Body of pancreas (tissue), 4 donors: ENCODE measurements around the gene CASR. TPM values are rescaled to one million over a fixed set of nuclear protein-coding genes. Genes with fewer than 3 reads are reported as not detected.

Experiments
- ATAC-seq: fragments of 150-250 bp; one replicate; pipeline ENCODE4 v1.9.1; 2016
- DNase-seq, 4 donors: peaks; one replicate each; pipeline ENCODE4 v3.0.0-alpha.2; 2019
- H3K27ac ChIP-seq, 4 donors: fragments of 200-600 bp; sonication (generic); 1 replicate in 3 of 4; 2 replicates in 1 of 4; pipeline versions ENCODE4 v1.5.1 to v1.6.1; 2016 to 2019; ENCODE audit warnings: mild to moderate bottlenecking in 1 of 4, mixed read lengths in 1 of 4, moderate library complexity in 1 of 4
- H3K27me3 ChIP-seq, 2 donors: fragments of 200-600 bp; sonication (generic); one replicate each; pipeline ENCODE4 v1.6.0; 2016; ENCODE audit warnings: mild to moderate bottlenecking in 1 of 2
- H3K36me3 ChIP-seq, 2 donors: fragments of 200-600 bp; sonication (generic); replicated peaks in 1 of 2; 2 replicates each; pipeline ENCODE4 v1.5.1; 2016; ENCODE audit warnings: low read depth in 2 of 2; ENCODE audit not compliant: insufficient read depth in 1 of 2
- H3K4me1 ChIP-seq: fragments of 200-600 bp; sonication (generic); one replicate; pipeline ENCODE4 v1.6.0; 2016
- H3K4me3 ChIP-seq, 2 donors: fragments of 200-600 bp; sonication (generic); 1 replicate in 1 of 2; 2 replicates in 1 of 2; pipeline ENCODE4 v1.5.1; 2016 to 2019
- H3K9me3 ChIP-seq, 3 donors: fragments of 200-600 bp; sonication (generic); 1 replicate in 2 of 3; 2 replicates in 1 of 3; pipeline ENCODE4 v1.5.1; 2016
- CTCF ChIP-seq, 7 experiments: fragments of 450-650 bp in 4 of 7; fragments of 200-600 bp in 3 of 7; sonication (generic) in 3 of 7; IDR thresholded peaks; one replicate each; pipeline ENCODE4 v1.5.1; 2016 to 2019; ENCODE audit warnings: antibody characterized with exemption in 7 of 7
- POLR2A ChIP-seq, 3 donors: fragments of 450-650 bp; IDR thresholded peaks; one replicate each; pipeline ENCODE4 v1.6.1; 2016; ENCODE audit warnings: antibody characterized with exemption in 3 of 3, mild to moderate bottlenecking in 2 of 3
- WGBS, 2 donors: methylation state at CpG; one replicate each; pipeline ENCODE4 v1.1.5; 2017; 5-methylcytosine and 5-hydroxymethylcytosine counted together
- intact Hi-C: fragments of 100-400 bp; cut with DNase I; formaldehyde crosslinking; loops from one replicate; pipeline ENCODE4 v1.15.1; 2023
- total RNA-seq, 2 donors: library from RNA; depleted of rRNA; stranded (reverse); fragments of >200 nt; gene quantifications; one replicate each; pipeline ENCODE4 v1.1.0, GENCODE V29; 2016

Gene CASR
- total RNA-seq, 2 donors from 2014 or later: 8.9 to 11.9 TPM

GRCh38 chr3:122263974-122264588 is 80.6 kb downstream of the CASR start:
- ATAC-seq: no peak
- Histone ChIP-seq H3K4me3 (no peak overlapping the region), H3K27ac (no peak overlapping the region), H3K27me3 (no peaks in the 10 kb centered on the region), H3K36me3 (no peaks in the 10 kb centered on the region), H3K4me1 (peaks cover 10% of the 10 kb centered on the region), H3K9me3 (no peaks in the 10 kb centered on the region)
- no peak for DNase-seq
- TF ChIP-seq POLR2A (IDR thresholded peaks at IDR 0.05): no peak
- no peak for TF ChIP-seq CTCF (IDR thresholded peaks at IDR 0.05)
- intact Hi-C loops: loop anchor here (5.0 kb wide), 1 partner anchor 162 kb away; no protein-coding TSS in a partner anchor

GRCh38 chr3:122265957-122266356 is 82.5 kb downstream of the CASR start:
- DNase-seq: no peak
- intact Hi-C loops: no loop called here
- 53 to 62% methylated on average over 3 of the region's 3 CpGs for WGBS, 2 donors

GRCh38 chr3:122268257-122269024 is 85.0 kb downstream of the CASR start:
- Histone ChIP-seq H3K27me3 (no peaks in the 10 kb centered on the region), H3K27ac (no peak overlapping the region), H3K9me3 (no peaks in the 10 kb centered on the region), H3K4me3 (no peak overlapping the region), H3K36me3 (no peaks in the 10 kb centered on the region), H3K4me1 (peaks cover 9% of the 10 kb centered on the region)
- TF ChIP-seq CTCF (IDR thresholded peaks at IDR 0.05) (no peak), POLR2A (IDR thresholded peaks at IDR 0.05) (no peak)
- intact Hi-C loops: no loop called here
- DNase-seq (no peak), ATAC-seq (no peak)
- WGBS, 2 donors: 71 to 76% methylated on average over 1 of the region's 1 CpG

More at GRCh38 chr3:122265957-122266356, 82.5 kb downstream of the CASR start:
- no peak overlapping the region for H3K27ac ChIP-seq
- no peaks in the 10 kb centered on the region for H3K27me3 ChIP-seq
- peaks cover 9% of the 10 kb centered on the region for H3K4me1 ChIP-seq
- TF ChIP-seq CTCF (IDR thresholded peaks at IDR 0.05): peak in 2 of 7 experiments; percentile 5 to 12
- TF ChIP-seq POLR2A (IDR thresholded peaks at IDR 0.05): no peak
- no peaks in the 10 kb centered on the region for H3K9me3 ChIP-seq
- no peak overlapping the region for H3K4me3 ChIP-seq
- ATAC-seq: no peak
- no peaks in the 10 kb centered on the region for H3K36me3 ChIP-seq

GRCh38 chr3:122269045-122269444 is 85.6 kb downstream of the CASR start:
- no peak overlapping the region for H3K27ac ChIP-seq
- no peaks in the 10 kb centered on the region for H3K9me3 ChIP-seq
- peaks cover 9% of the 10 kb centered on the region for H3K4me1 ChIP-seq
- no peaks in the 10 kb centered on the region for H3K27me3 ChIP-seq
- H3K36me3 ChIP-seq: no peaks in the 10 kb centered on the region
- ATAC-seq: no peak
- no peak for DNase-seq
- intact Hi-C loops: no loop called here
- TF ChIP-seq POLR2A (IDR thresholded peaks at IDR 0.05) (no peak), CTCF (IDR thresholded peaks at IDR 0.05) (no peak)
- 81 to 82% methylated on average over 2 of the region's 2 CpGs for WGBS, 2 donors
- H3K4me3 ChIP-seq: no peak overlapping the region
